ENCODE results near the gene HPSE2.

DNA sequence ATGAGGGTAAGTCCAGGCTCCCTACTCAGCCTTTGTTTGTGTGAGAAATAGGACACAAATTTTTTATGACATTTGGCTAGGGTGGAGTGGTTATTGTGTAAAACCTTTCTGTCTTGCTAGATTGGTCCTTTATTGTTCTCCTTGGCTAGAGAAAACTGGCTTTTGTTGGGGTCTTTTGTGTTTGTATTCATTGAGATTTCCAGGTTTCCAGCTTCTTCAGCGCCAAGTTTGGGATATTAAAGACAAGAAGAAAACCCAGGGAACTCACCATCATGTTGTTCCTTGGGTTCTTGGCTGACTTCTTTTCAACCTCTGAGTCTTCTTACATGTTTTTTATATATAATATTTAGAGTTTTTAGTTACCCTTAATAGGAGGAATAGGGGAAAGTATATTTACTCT, 310.0 kb downstream of the HPSE2 start:
- TF ChIP-seq POLR2A (IDR thresholded peaks at IDR 0.05), result no peak
- TF ChIP-seq CTCF (IDR thresholded peaks at IDR 0.05), result no peak
- TF ChIP-seq POLR2AphosphoS5 (IDR thresholded peaks at IDR 0.05), result no peak
